ENCODE results near the gene RPP25.
A peak's percentile ranks its signal among the peaks of the same experiment; 100 is the strongest.

RPP25 gene

GRCh38 chr15:74956648-74957475, at the start of gene RPP25:
TSS of gene RPP25 (minus strand) at chr15:74956772. CDS start at chr15:74956583, 189 bp downstream.
- H3K4me3 ChIP-seq (ENCODE audit: control insufficient read depth, low read depth, low read length): peak within 1 kb of the TSS; percentile 53
- no peak for TF ChIP-seq CTCF (conservative IDR thresholded peaks at IDR 0.05; ENCODE audit: control insufficient read depth, insufficient read depth, low read depth, low read length)
- DNase-seq (ENCODE audit: low read depth): peak; percentile 81

GRCh38 chr15:75002398-75002797, 45.8 kb upstream of the RPP25 start:
- no peak for DNase-seq (ENCODE audit: low read depth)
- no peak for TF ChIP-seq CTCF (conservative IDR thresholded peaks at IDR 0.05; ENCODE audit: control insufficient read depth, insufficient read depth, low read depth, low read length)

GRCh38 chr15:75001310-75001709, 44.7 kb upstream of the RPP25 start:
- no peak for TF ChIP-seq CTCF (conservative IDR thresholded peaks at IDR 0.05; ENCODE audit: control insufficient read depth, insufficient read depth, low read depth, low read length)
- no peak overlapping the region for H3K4me3 ChIP-seq (ENCODE audit: control insufficient read depth, low read depth, low read length)
- no peak for DNase-seq (ENCODE audit: low read depth)

More at GRCh38 chr15:75002398-75002797, 45.8 kb upstream of the RPP25 start:
- no peak overlapping the region for H3K4me3 ChIP-seq (ENCODE audit: control insufficient read depth, low read depth, low read length)

GRCh38 chr15:74997543-74997942, 41.0 kb upstream of the RPP25 start:
- no peak for TF ChIP-seq CTCF (conservative IDR thresholded peaks at IDR 0.05; ENCODE audit: control insufficient read depth, insufficient read depth, low read depth, low read length)
- H3K4me3 ChIP-seq (ENCODE audit: control insufficient read depth, low read depth, low read length): no peak overlapping the region
- no peak for DNase-seq (ENCODE audit: low read depth)

GRCh38 chr15:74997141-74997540, 40.6 kb upstream of the RPP25 start:
- DNase-seq (ENCODE audit: low read depth): no peak
- no peak overlapping the region for H3K4me3 ChIP-seq (ENCODE audit: control insufficient read depth, low read depth, low read length)
- no peak for TF ChIP-seq CTCF (conservative IDR thresholded peaks at IDR 0.05; ENCODE audit: control insufficient read depth, insufficient read depth, low read depth, low read length)

- no peak for DNase-seq (ENCODE audit: low read depth)
- H3K4me3 ChIP-seq (ENCODE audit: control insufficient read depth, low read depth, low read length): peak overlapping the region; percentile 55
- TF ChIP-seq CTCF (conservative IDR thresholded peaks at IDR 0.05; ENCODE audit: control insufficient read depth, insufficient read depth, low read depth, low read length): no peak
These were observed 39.5 kb upstream of the RPP25 start for GRCh38 chr15:74995779-74996765.
